RKO (cell line): ENCODE data around the gene C1QL1.

ENCODE experiments used
- DNase-seq: peaks from one replicate; pipeline ENCODE4 v3.0.0-alpha.2; 2016; ENCODE audit warnings: low spot score

Gene C1QL1

GRCh38 chr17:44930667-44931066 is 37.4 kb downstream of the C1QL1 start:
- no peak for DNase-seq

GRCh38 chr17:44928950-44929720 is 39.0 kb downstream of the C1QL1 start:
- DNase-seq: no peak

- no peak for DNase-seq
Observed at GRCh38 chr17:44928136-44928535, 40.0 kb downstream of the C1QL1 start.

- no peak for DNase-seq
Observed at GRCh38 chr17:44927696-44928095, 40.4 kb downstream of the C1QL1 start.

- no peak for DNase-seq
Observed at GRCh38 chr17:44926821-44927525, 41.1 kb downstream of the C1QL1 start.

GRCh38 chr17:44925731-44926697 is 42.1 kb downstream of the C1QL1 start:
- no peak for DNase-seq

- DNase-seq: no peak
Observed at GRCh38 chr17:44924107-44924544, 44.0 kb downstream of the C1QL1 start.

GRCh38 chr17:44922746-44923470 is 45.2 kb downstream of the C1QL1 start:
- no peak for DNase-seq

- DNase-seq: no peak
Observed at GRCh38 chr17:44922136-44922535, 46.0 kb downstream of the C1QL1 start.

GRCh38 chr17:44921122-44921882 is 46.8 kb downstream of the C1QL1 start:
- no peak for DNase-seq

- no peak for DNase-seq
Observed at GRCh38 chr17:44920565-44920940, 47.5 kb downstream of the C1QL1 start.

GRCh38 chr17:44919885-44920564 is 48.1 kb downstream of the C1QL1 start:
- peak; percentile 85 for DNase-seq

- no peak for DNase-seq
Observed at GRCh38 chr17:44919411-44919810, 48.7 kb downstream of the C1QL1 start.

- DNase-seq: no peak
Observed at GRCh38 chr17:44918006-44918405, 50.1 kb downstream of the C1QL1 start.

GRCh38 chr17:44917456-44917855 is 50.6 kb downstream of the C1QL1 start:
- DNase-seq: no peak

GRCh38 chr17:44916781-44917241 is 51.3 kb downstream of the C1QL1 start:
- DNase-seq: no peak

- no peak for DNase-seq
Observed at GRCh38 chr17:44915862-44916780, 52.0 kb downstream of the C1QL1 start.

- DNase-seq: no peak
Observed at GRCh38 chr17:44915321-44915726, 52.8 kb downstream of the C1QL1 start, which contains the start of gene GFAP. Gene GFAP (minus strand): TSS chr17:44915500. CDS start chr17:44915486, 14 bp downstream.

GRCh38 chr17:44914698-44915271 is 53.3 kb downstream of the C1QL1 start:
- no peak for DNase-seq
